Retinal pigment epithelial cell (primary cell): ENCODE results near the gene SUMF2.
"Not testable (repeated sequence)": the region's sequence is repeated elsewhere in the genome, so short reads cannot be mapped to it uniquely, and the experiment has no call there.

Experiments used
- DNase-seq: peaks from one replicate; pipeline ENCODE4 v3.0.0-alpha.2; 2010; ENCODE audit warnings: low read depth
- H3K4me3 ChIP-seq: 2 replicates; pipeline ENCODE4 v1.5.1; 2011; ENCODE audit warnings: mild to moderate bottlenecking, low read length, control low read depth, moderate library complexity
- TF ChIP-seq, protein P1 (sequence below): conservative IDR thresholded peaks from 2 replicates; pipeline ENCODE4 v1.5.1; 2011; ENCODE audit warnings: low read depth, low read length, control low read depth, inconsistent platforms

SUMF2 gene

DNA sequence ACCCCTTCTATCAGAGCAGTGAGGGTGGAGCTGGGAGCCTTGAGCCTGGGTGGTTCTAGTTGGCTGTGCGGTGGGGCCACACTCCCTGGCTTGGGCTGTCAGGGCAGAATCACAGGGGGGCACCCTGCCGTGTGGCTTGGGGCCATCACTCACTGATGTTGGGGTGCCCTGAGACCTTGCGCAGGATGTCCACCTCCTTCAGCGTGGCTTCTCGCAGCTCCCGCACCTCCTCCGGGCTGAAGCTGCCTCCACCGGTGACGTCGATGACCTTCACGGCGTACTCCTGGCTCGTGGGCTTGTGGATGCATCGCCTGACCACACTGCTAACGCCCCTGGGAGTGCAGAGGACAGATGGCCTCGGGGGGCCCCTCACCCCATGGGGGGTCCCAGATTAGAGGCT is 23.4 kb downstream of the SUMF2 start:
- TF ChIP-seq, protein P1, sequence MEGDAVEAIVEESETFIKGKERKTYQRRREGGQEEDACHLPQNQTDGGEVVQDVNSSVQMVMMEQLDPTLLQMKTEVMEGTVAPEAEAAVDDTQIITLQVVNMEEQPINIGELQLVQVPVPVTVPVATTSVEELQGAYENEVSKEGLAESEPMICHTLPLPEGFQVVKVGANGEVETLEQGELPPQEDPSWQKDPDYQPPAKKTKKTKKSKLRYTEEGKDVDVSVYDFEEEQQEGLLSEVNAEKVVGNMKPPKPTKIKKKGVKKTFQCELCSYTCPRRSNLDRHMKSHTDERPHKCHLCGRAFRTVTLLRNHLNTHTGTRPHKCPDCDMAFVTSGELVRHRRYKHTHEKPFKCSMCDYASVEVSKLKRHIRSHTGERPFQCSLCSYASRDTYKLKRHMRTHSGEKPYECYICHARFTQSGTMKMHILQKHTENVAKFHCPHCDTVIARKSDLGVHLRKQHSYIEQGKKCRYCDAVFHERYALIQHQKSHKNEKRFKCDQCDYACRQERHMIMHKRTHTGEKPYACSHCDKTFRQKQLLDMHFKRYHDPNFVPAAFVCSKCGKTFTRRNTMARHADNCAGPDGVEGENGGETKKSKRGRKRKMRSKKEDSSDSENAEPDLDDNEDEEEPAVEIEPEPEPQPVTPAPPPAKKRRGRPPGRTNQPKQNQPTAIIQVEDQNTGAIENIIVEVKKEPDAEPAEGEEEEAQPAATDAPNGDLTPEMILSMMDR, result no peak
- H3K4me3 ChIP-seq, result no peak overlapping the region
- DNase-seq, result no peak

DNA sequence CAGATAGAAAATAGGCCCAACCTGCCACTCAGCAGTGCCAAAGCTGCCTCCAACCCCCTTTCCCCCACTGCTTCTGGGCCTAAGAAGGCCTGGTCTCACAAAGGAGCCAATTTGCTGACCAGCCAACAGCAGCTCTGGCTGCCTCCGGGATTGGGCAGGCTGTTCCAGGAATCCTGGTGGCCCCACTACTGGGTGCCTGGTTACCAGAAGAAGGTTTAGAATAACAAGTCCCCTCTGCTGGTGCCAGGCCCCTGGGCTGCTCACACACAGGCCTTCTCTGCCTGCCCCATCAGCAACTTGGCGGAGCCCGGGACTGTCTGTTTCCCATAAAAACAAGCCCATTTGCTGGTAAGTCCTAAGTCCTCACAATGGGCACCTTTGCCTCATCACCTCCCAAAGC is 27.5 kb downstream of the SUMF2 start:
- no peak overlapping the region for H3K4me3 ChIP-seq
- no peak for DNase-seq
- TF ChIP-seq, protein P1, result no peak

DNA sequence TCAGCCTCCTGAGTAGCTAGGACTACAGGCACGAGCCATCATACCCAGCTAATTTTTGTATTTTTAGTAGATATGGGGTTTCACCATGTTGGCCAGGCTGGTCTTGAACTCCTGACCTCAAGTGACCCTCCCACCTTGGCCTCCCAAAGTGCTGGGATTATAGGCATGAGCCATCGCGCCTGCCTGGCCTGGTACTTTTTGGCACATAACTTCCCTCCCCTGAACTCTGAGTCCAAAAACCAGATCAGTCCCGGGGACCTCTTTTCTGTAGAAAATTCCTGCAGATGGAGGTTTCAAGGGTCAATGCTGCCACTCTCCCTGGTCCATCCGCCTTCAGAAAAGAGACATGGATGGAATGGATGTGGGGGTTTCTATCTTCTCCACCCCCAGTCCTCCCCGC is 28.3 kb downstream of the SUMF2 start:
- H3K4me3 ChIP-seq, DNase-seq: not testable (repeated sequence)

DNA sequence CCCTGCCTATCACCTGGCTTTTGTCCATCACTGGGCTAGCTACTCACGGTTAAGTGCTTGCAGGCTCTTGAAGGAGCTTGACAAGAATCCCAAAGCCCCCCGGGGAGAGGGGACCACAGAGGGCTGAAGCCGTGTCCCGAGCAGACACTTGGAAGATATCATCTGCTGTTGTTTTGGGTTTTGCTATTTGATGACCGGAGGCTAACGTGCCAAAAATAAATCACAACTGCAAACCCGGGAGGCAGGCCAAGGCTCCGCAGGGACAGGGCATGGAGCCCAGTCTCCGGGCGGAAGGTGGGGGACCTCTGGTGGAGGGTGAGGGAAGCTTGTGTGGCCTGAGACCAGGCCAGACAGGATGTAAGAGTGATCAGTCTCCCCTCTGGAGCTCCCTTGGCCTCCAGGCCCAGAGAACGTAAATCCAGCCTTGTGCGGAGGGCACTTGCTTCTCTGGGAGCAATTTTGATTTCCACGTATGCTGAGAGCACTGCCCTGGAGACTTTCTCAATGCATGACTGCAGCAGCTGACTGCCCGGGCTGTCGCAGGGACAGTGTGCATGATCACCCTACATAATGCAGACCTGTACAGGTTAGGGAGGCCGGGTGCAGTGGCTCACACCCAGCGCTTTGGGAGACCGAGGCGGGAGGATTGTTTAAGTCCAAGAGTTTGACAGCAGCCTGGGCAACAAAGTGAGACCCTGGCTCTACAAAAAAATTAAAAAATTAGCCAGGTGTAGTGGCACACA is 28.9 kb downstream of the SUMF2 start, which contains the start of gene PHKG1:
Gene PHKG1, minus strand, starts transcription at position 164 of the 743 bp plus-strand sequence. CDS start 4,011 bp downstream, outside the sequence.
- H3K4me3 ChIP-seq, result no peak within 1 kb of the TSS
- TF ChIP-seq, protein P1, result peak; percentile 55
- no peak for DNase-seq

DNA sequence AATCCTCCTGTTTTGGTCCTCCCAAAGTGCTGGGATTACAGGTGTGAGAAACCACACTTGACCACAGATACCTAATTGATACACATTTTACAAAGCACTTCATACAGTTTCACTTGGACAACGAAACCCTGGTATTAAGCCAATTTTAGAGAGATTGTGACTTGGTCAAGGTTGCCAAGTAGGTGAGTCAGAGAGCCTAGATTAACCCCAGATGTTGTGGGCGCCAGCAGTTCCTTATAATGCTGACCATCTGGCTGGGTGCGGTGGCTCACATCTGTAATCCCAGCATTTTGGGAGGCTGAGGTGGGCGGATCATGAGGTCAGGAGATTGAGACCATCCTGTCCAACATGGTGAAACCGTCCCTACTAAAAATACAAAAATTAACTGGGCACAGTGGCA is 33.6 kb downstream of the SUMF2 start:
- TF ChIP-seq, protein P1, result no peak
- no peak overlapping the region for H3K4me3 ChIP-seq
- DNase-seq, result no peak

DNA sequence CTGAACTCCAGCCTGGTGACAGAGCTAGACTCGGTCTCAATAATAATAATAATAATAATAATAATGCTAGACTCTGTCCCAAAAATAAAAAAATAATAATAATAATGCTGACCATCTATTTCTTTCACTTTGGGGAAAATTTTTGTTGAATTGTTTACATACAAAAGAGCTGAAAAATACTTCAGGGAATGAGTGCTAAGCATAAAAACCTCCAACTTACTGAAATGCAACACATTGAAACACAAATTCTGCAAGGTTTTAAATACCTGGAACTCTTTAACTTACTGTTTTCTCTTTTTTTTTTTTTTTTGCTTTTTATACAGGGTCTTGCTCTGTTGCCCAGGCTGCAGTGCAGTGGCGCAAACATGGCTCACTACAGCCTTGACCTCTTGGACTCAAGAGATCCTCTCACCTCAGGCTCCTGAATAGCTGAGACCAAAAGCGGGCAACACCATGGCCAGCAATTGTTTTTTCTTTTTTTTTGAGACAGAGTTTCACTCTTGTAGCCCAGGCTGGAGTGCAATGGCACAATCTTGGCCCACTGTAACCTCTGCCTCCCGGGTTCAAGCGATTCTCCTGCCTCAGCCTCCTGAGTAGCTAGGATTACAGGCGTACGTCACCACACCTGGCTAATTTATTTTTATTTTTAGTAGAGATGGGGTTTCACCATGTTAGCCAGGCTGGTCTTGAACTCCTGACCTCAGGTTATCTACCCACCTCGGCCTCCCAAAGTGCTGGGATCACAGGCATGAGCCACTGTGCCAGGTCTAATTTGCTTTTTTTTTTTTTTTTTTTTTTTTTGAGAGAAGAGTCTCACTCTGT is 34.3 kb downstream of the SUMF2 start:
- not testable (repeated sequence) for H3K4me3 ChIP-seq, DNase-seq

DNA sequence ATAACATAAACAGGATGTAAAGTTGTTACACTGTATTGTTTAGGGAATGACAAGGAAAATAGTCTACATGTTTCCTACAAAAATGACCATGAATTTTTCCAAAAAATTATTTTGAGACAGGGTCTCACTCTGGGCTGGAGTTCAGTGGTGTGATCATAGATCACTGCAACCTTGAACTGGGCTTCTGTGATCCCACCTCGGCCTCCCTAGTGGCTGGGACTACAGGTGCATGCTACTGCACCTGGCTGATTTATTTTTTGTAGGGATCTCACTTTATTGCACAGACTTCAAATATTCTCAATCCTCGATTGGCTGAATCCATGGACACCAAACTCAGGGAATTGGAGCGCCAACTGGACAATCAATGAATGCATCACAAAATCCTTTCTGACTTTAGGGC is 35.6 kb downstream of the SUMF2 start:
- no peak overlapping the region for H3K4me3 ChIP-seq
- DNase-seq, result no peak
- TF ChIP-seq, protein P1, result no peak

DNA sequence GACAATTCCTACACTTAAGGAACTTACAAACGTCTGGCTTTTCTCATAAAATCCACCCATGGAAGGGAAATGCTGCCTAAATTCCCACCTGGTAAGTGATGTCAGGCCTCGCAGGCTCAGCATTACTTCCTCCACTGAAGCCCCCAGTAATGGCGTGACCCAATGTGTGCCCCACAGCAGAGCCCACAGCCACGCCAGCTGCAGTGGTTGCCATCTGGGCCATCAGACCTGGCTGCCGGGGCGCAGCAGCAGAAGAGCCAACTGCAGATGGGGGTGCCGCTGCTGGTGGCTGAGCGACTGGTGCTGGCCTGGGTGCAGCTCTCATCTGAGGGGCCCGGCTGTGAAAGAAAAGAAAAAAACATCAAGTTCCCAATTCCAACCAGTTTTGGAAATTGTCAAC is 40.1 kb downstream of the SUMF2 start:
- not testable (repeated sequence) for H3K4me3 ChIP-seq, DNase-seq
